ENCODE measurements around the gene TPD52L1.

The TPD52L1 gene

GRCh38 chr6:125203395-125203794 lies 49.8 kb downstream of the TPD52L1 start:
- no peak for DNase-seq (ENCODE audit: extremely low spot score)
- POLR2A ChIA-PET = no interaction called here
- CTCF ChIA-PET = interaction anchor here (0.9 to 5.8 kb wide), 4 partner anchors 13 to 24 kb away, joined by 3 to 56 read pairs (median 4); no protein-coding TSS in a partner anchor
- no peak for TF ChIP-seq CTCF (IDR thresholded peaks at IDR 0.05; ENCODE audit: control extremely low read depth, extremely low read depth, low read depth, missing control alignments)

- no peak for DNase-seq (ENCODE audit: extremely low spot score)
- CTCF ChIA-PET = interaction anchor here (1.3 to 5.8 kb wide), 2 partner anchors 10 to 15 kb away, joined by 3 to 56 read pairs; no protein-coding TSS in a partner anchor
- no peak for TF ChIP-seq CTCF (IDR thresholded peaks at IDR 0.05; ENCODE audit: control extremely low read depth, extremely low read depth, low read depth, missing control alignments)
- POLR2A ChIA-PET = no interaction called here
Observed at GRCh38 chr6:125205931-125206330, 52.4 kb downstream of the TPD52L1 start.

GRCh38 chr6:125206389-125206788 lies 52.8 kb downstream of the TPD52L1 start:
- POLR2A ChIA-PET = no interaction called here
- TF ChIP-seq CTCF (IDR thresholded peaks at IDR 0.05; ENCODE audit: control extremely low read depth, extremely low read depth, low read depth, missing control alignments) = no peak
- DNase-seq (ENCODE audit: extremely low spot score) = no peak
- CTCF ChIA-PET = interaction anchor here (5.8 kb wide), 1 partner anchor 16 kb away, joined by 56 read pairs; no protein-coding TSS in a partner anchor

GRCh38 chr6:125207956-125208355 lies 54.4 kb downstream of the TPD52L1 start:
- CTCF ChIA-PET = no interaction called here
- POLR2A ChIA-PET = no interaction called here
- no peak for TF ChIP-seq CTCF (IDR thresholded peaks at IDR 0.05; ENCODE audit: control extremely low read depth, extremely low read depth, low read depth, missing control alignments)
- no peak for DNase-seq (ENCODE audit: extremely low spot score)

- no peak for DNase-seq (ENCODE audit: extremely low spot score)
- TF ChIP-seq CTCF (IDR thresholded peaks at IDR 0.05; ENCODE audit: control extremely low read depth, extremely low read depth, low read depth, missing control alignments) = no peak
- ChIA-PET POLR2A (no interaction called here), CTCF (interaction anchor here (1.3 to 4.8 kb wide), 3 partner anchors 9 to 16 kb away, joined by 5 to 23 read pairs (median 5); no protein-coding TSS in a partner anchor)
Observed at GRCh38 chr6:125208625-125209249, 55.2 kb downstream of the TPD52L1 start.

- no peak for DNase-seq (ENCODE audit: extremely low spot score)
- TF ChIP-seq CTCF (IDR thresholded peaks at IDR 0.05; ENCODE audit: control extremely low read depth, extremely low read depth, low read depth, missing control alignments) = no peak
- POLR2A ChIA-PET = no interaction called here
- CTCF ChIA-PET = interaction anchor here (1.0 to 4.8 kb wide), 3 partner anchors 10 to 18 kb away, joined by 3 to 23 read pairs (median 4); no protein-coding TSS in a partner anchor
Observed at GRCh38 chr6:125210667-125211066, 57.1 kb downstream of the TPD52L1 start.

Measured in GM10248 (cell line).